ENCODE measurements around the gene SERPINB12.

The SERPINB12 gene

DNA sequence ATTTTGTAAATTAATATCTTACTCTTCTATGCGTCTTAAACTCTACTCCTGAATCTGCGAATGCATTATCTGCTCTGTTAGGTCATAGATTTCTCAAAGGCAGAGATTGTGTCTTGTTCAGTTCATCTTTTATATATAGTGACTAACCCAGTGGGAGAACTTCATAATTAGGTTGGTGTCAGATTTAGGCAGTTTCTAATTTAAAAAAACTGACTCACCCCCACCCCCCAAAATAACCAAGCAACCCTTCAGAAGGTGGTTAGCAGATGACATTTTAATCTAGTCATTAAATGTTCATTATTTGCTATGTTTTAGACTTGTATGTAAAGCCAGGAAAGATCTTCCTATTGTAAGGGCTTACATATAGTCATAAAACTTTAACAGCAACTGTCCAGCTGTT is 10.4 kb downstream of the SERPINB12 start:
- DNase-seq: no peak

DNA sequence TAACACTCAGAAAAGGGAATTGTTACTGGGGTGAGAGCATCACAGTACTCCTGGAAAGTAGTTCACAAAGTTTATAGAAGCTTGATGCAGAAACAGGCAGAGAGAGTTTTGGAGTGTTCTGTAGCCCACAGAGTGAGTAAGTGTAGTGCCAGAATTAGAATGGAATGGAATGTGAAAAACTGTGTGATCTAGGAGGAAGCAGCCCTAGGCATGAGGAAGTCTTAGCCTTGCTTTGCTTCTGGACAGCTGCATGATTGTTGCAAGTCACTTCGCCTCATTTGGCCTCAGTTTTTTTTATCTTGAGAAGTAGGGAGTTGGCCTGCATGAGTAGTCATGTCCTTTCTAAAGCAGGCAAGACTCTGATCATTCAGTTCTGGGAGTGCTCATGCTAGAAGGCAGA is 10.9 kb downstream of the SERPINB12 start:
- DNase-seq: no peak

DNA sequence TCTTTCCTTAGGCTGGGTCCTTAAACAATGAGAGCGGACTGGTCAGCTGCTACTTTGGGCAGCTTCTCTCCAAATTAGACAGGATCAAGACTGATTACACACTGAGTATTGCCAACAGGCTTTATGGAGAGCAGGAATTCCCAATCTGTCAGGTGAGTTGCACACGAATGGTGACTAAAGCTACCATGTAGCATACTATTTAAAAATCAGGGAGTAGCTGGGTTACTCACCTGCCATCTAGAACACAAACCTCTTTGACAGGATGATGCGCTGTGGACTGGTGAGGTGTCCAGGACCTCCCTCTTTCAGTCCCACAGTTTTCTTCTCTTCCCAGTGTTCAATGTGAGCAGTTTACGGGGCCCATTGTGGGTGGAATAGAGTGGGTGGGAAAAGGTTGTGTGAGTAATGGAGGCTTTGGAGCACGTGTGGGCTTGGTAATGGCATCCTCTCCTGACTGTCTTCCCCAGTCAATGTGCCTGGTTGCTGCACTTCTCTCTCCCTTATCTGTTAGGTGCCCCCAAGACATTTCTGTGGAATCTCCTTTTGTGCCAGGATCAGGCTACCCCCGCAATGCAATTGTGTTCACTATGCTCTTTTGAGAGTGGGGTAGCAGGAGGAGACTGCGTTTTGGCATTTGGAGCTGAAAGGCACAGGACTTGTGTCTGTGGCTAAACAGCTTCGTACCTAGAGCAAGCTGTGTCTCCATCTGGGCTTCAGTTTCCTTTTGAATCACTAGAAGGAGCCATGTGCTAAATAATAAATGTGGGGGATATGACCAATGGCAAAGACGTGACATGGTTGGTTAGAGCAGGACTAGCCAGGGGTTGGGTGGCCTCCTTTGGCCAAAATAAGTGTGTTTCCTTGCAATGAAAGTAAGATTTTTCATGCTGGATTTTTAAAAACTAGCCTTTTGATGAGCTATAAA is 17.7 kb downstream of the SERPINB12 start:
- DNase-seq: no peak

DNA sequence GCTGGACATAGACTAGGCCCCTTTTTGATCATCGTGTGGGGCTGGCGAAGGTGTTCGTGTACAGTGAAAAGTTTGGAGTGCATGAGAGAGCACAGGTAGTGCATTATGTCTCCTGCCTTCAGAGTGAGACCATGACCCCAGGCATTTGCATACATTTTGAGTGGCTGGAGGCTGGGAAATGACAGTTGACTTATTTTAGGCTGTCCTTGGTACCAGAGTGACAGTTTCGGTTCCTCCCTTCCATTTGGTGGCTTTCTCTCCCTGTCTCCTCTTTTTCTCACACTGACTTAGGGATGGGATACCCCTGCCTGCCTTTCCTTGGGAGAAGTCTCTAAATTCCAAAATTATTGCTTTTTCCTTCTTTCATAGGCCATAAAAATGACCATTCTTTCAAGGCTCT is 20.1 kb downstream of the SERPINB12 start:
- no peak for DNase-seq

DNA sequence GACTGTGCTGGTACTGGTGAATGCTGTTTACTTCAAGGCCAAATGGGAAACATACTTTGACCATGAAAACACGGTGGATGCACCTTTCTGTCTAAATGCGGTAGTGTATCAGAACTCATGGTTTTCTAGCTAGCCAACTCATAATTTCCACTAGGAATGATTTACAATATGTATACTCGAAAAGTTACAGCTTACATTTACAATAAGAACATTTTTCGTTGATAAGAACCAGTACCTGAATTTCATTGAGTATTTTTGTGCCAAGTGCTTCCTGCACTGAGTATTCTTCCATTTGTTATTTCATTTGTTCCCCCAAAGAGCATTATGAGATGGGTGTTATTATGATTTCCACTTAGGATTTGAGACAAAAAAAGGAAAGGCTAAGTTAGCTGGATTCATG is 21.9 kb downstream of the SERPINB12 start:
- no peak for DNase-seq

DNA sequence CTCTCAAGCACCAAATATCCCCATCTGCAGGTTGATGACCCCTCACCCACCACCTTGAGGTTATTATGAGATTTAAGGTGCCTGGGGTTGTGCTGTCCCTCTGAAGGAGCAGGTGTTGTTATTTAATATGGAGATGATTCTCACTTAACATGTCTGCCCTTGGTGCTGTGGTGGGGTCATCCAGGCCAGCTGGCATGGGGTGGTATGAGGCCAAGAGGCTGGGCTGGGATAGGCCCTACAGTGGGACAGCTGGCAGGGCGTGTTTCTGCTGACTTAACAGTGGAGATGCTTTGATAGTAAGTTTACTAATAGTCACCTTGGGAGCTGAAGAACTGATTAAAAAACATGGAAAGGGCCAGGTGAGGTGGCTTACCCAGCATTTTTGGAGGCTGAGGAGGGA is 22.4 kb downstream of the SERPINB12 start:
- no peak for DNase-seq

DNA sequence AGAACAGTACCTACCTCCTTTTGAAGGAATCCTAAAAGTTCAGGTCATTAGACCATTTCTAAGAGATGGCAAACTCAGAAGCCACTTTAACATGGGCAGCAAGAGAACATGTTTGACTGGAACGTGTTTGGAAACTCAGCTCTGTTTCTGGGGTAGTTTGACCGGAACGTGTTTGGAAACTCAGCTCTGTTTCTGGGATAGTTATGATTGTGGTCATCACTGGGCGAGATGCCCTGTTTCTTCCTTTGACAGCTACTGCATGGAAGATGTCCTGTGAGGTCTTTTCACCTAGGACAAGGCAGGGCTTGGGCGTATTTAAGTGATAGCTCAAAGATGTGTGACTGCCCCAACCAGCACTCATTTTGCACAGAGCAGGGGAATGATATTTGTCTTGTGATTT is 25.1 kb downstream of the SERPINB12 start:
- DNase-seq: no peak

DNA sequence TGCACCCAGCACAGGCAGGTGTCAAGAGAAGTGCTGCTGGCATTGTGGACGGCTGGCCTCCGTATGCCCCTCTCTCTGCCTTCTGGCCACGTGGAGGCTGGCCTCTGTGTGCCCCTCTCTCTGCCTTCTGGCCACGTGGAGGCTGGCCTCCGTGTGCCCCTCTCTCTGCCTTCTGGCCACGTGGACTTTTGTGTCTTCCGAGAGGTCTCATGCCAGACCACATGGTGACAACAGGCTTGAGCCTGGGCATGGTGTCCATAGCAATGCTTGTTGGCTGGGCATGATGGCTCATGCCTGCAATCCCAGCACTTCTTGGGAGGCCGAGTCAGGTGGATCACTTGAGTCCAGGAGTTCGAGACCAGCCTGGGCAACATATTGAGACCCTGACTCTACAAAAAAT is 25.7 kb downstream of the SERPINB12 start:
- no peak for DNase-seq

DNA sequence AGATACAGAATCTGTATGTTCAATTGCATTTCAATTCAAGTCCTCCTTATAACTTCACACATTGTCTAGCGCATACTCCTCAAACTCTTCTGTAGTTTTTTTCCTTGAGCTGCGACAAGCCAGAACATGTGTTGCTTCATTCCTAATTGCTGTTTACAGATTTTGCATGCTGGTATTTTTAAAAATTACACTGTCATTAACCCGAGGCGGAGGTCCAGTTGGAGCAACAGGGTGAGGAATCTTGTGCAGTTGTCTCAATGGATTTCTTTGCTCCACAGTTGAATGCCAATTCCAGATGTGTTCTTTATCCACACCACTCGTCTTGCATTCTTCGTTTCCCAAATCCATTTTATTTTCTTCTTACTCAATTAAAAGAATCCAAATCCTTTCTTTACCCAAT is 28.6 kb downstream of the SERPINB12 start:
- DNase-seq: no peak

DNA sequence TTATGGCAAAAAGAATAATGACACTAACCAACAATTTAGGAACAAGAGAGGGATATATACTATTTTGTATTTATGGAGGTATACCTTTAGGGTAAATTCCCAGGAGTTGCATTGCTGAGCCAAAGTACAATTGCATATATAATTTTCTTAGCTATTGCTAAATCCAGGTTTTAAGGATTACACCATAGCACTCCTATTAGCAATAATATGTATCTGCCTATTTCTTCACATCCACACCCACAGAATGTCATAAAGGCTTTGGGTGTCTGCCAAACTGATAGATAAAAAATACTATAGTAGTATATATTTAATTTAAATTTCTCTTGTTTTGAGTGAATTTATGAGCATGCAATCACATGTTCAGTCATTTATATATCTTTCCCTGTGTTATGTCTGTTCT is 33.5 kb downstream of the SERPINB12 start:
- DNase-seq: no peak

DNA sequence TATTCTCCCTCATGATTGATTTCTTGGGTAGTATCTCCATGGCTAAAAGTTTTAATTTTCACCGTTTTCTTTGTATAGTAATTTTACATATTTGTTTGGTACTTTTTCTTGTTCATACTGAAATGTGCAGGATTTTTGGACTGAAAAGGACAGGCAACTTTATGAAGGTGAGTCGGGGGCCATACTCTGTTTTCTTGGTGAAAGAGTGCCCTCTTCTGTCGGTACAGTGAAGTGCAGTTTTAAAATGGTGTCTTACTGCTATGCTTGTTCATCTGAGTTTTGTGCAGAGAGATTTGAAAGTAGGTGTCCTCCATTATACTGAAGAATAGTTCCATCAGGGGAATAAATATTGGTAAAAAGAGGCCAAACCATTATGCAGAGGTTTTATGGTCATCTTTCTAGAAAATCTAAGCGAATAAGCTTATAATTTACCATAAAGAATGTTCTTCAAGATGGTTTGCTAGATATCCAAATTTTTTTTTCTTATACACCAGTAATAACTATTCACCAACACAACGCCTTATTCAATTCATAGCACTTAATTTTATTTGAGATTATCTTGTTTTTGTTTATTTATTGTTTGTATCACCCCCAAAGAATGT is 36.3 kb downstream of the SERPINB12 start:
- DNase-seq: no peak

DNA sequence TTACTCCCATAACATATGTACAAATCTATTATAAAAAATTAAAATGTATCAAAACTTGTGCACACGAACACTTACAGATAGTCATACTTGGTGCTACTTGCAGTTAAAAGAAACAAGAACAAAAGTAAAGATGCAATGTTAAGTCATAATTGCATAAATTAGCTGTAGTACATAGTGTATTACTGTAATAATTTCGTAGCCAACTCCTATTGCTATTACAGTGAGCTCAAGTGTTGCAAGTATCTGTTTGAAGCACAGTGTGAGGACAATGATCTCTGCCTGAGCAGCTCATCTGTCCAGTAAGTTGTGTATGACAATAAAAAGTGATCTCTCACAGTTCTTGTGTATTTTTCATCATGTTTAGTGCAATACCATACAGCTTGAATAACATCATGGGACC is 37.4 kb downstream of the SERPINB12 start:
- DNase-seq: no peak

DNA sequence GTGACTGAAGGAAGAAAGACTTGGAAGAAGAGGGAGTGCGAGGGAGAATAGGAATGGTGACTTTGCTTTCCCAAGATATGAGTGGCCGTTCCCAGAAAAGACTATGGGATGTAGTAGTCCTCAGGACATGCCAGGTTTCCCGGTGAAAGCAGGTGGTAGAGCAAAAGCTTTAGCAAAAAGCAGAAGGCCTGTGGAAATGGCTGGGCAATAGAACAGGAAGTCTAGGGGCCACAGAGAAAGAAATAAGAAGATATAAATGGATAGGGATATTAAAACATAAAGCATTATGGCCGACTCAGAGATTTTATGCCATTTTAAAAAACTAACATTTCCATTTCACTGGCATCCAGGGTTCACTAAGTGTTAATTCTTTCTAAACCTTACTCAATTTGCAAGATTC is 43.8 kb downstream of the SERPINB12 start:
- no peak for DNase-seq

DNA sequence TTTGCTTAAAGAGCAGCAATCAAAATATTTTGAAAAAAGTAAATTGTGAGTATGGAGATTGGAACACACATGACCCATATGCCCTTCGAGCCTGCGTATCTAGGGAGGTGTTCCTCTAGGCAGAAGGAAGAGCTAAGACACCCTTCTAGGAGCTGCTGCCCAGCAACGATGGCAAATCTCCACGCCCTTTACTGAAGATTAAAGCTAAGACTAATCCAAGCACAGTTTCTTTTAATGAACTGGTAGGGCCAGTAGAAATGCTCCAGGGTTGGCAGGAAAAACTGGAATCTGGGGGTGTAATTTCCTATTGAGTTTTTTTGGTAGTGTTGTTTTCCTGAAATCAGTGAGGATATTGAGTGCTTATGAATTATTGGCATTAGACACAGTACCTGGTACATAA is 44.3 kb downstream of the SERPINB12 start:
- DNase-seq: no peak

DNA sequence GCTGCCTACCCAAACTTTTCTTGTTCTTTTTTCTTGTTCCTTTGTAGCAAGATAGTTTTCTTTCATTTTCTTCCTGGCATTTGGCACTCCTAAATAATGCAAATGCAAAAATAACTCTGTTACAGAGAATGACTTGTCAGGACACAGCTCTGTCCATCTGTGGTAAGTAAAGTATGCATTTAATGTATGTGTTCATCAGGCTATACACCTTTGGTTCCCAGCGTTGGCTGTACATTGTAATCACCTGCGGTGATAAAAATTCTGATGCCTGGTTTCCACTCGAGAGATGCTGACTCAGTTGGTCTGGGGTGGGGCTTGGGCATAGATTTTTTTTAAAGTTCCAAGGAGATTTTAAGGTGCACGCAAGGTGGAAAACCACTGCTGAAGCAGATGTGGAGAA is 44.8 kb downstream of the SERPINB12 start, which contains the start of gene SERPINB13:
Gene SERPINB13, plus strand, starts transcription at position 378 of the 400 bp plus-strand sequence. CDS start 1,325 bp downstream, outside the sequence.
- no peak for DNase-seq

DNA sequence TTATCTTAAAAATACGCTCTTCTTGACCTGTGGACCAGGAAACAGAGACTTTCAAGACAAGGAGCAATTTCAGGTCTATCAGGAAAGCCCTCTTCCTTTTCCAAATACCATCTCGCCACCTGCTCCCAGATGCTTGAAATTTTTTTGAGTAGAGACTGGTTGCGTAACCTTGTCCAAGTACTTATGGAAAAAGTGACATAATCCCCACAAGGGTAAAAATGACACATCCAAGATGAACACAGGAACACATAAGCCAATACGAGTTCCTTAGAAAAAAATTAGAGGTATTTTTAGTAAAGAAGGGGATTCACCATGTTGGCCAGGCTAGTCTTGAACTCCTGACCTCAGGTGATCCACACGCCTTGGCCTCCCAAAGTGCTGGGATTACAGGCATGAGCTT is 46.7 kb downstream of the SERPINB12 start:
- DNase-seq: no peak

DNA sequence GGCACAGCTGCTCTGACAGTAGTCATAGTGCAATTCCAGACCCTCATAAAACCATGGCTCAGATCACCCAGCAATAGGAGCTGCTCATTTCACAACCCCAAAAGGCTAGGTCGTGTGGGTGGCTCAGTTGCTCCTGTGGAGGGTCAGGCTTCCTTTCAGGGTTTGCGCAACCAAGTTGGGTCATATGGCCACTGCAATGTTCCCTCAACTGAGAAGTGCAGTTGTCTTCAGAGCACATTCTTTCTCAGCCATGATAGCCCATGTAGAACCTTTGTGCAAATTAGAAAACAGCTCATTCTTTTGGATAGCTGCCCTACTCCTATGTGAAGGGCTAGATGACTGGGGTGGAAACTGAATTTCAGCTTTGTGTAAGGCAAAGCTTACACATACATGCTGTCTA is 48.2 kb downstream of the SERPINB12 start:
- DNase-seq: peak; percentile 41

DNA sequence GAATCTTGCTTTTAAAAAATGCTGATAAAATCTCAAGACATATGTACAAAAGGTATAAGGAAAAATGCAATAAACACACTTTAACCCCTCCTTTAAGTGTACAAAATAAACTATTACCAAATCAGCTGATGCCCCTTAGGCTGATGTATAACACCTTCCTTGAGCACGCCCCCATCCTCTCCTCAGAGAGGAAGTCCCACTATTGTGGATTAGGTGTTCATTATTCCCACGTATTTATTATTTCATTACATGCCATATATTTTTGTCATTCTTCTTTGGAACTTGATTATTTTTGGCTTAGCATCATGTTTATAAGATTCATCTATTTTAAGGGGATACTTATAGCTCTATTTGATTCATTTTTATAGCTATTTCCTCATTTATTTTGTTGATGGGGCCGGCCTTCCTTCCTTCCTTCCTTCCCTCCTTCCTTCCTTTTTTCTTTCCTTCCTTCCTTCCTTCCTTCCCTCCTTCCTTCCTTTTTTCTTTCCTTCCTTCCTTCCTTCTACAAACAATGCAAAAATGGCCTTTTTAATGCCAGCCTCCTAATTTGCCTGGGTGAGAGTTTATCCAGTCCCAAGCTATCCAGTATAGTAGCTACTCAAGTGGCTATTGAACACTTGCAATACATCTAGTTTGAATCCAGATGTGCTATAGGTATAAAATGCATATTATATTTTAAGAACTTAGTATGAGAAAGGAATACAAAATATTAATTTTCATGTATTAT is 49.0 kb downstream of the SERPINB12 start:
- no peak for DNase-seq

DNA sequence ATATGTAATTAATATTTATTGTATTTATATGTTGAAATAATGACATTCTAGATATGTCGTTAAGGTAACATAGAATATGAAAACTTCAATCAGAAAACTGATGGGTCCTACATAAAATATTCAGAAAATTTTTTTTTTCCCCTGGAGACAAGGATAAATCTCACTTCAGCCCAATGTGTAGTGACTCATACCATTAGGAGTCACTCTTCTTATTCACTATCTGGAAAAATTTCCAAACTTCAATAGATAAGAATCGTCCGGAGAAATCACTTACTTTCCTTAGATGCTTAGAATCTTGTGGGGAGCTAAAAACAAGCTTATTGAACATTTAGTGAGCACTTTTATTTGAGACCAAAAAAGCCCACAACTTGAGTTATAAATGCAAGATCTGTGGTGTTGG is 49.6 kb downstream of the SERPINB12 start:
- no peak for DNase-seq

DNA sequence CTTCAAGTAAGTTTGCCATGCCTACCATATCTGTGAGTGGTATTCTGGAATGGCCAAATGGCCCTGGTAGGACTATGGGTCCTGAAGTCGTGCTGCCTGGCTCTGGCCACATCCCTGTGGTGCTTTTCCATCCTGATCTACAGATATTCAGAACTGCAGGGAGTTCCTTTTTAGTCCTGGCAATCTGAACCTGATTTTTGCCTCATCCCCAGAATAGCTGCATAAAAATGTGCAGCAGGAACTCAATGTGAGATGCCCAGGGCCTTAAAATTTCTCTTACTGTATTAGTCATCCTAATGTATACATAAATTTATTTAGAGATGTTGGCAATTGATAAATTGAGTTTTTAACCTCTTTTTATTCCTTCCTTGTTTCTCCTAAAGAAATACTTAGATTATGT is 50.3 kb downstream of the SERPINB12 start:
- DNase-seq: no peak

DNA sequence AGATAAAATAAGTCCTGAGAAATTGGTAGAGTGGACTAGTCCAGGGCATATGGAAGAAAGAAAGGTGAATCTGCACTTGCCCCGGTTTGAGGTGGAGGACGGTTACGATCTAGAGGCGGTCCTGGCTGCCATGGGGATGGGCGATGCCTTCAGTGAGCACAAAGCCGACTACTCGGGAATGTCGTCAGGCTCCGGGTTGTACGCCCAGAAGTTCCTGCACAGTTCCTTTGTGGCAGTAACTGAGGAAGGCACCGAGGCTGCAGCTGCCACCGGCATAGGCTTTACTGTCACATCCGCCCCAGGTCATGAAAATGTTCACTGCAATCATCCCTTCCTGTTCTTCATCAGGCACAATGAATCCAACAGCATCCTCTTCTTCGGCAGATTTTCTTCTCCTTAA is 54.8 kb downstream of the SERPINB12 start:
- DNase-seq: no peak

DNA sequence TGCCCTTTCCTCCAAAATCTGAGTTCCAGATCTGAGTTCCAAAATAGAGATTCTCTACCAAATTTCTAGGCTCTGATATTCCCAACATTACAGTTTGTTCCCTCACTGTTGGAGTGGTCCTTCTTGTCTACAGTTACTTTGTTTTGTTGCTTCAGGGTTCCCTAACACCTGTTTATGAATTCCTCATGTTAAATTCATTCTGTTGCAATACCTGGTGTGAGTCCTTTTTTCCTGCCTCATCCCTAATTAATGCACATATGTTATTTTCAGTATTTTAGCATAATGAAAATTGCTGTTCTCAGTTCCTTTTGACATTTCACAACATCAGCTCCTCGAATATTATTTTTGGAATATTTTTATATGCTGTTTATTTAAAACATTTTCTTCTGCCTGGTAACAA is 61.2 kb downstream of the SERPINB12 start:
- DNase-seq: no peak

DNA sequence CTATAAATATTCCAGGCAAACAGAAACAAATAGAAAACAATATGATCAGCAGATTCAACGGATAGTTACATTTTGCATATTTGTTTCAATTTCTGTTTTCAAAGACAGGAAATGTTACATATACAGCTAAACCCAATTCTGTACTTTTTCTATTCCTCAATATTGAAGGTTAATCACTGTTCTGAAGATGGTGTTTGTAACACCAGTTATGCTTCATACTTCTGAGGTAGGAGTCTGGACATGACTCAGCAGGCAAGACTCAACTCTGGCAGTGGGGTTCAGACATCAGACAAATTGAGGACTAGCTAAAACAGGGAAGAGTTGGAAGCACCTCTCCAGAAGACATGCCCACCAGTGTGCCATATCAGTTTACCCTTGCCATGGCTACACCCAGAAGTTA is 61.6 kb downstream of the SERPINB12 start:
- DNase-seq: no peak

All from GF-D8 (cell line).